Left renal cortex interstitium (tissue), 4 donors: ENCODE results near the gene ZNF438. TPM values are rescaled to one million over a fixed set of nuclear protein-coding genes. Genes with fewer than 3 reads are reported as not detected.

ENCODE experiments used
- DNase-seq, 4 donors: peaks; one replicate each; pipeline ENCODE4 v3.0.0-alpha.2; 2013; ENCODE audit warnings: low read depth in 4 of 4, low spot score in 2 of 4, missing footprints in 1 of 4
- polyA plus RNA-seq, 4 donors: library from polyadenylated mRNA; unstranded; fragments of 120-200 nt; gene quantifications; one replicate each; pipeline ENCODE4 v1.2.1, GENCODE V29; 2013; ENCODE audit not compliant: insufficient read length in 4 of 4

Gene ZNF438
- polyA plus RNA-seq, 4 donors = 7.6 to 9.4 (median 8.5) TPM

- no peak for DNase-seq
Measured at GRCh38 chr10:31017534-31018355, 13.9 kb downstream of the ZNF438 start.

DNA sequence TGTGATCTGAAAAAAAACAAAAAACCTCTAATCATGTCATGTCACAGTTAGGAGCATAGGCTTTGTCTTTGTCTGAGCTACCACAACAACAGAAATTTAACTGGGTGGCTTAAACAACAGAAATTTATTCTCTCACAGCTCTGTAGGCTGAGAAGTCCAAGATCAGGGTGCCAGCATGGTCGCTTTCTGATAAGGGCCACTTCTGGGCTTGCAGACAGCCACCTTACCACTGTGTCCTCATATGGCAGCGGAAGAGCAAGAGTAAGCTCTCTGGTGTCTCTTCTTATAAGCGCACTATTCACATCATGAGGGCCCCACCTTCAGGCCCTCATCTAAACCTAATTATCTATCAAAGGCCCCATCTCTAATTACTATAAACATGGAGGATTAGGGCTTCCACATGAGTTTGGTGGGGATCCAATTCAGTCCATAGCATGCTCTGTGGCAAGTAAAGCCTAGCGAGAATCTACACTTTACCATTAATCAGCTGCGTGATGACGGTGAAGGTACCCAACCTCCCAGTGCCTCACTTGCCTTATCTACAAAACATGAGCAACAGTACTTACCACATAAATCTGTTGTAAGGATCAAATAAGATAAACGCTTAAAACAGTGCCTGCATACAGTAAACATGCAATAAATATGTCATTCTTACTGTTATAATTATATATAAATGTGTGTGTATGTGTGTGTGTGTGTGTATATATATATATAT lies 17.3 kb downstream of the ZNF438 start:
- no peak for DNase-seq

DNA sequence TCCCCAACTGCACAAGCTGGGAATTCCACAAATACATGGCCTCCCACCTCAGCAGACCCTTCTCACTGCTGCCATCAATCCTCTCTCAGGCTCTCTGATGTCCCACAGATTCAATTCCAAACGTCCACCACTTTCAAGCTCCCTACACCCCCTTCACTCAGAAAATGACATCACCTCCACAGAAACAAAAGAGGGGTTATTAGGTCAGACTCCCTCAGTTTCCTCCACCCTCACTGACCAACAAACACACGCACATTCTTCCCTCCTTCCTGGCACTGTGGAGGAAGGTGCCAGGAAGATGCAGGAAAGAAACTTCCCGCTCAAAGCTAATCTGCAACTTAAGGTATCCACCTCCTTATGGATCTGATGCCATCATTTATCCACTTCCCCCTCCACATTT lies 18.3 kb downstream of the ZNF438 start:
- no peak for DNase-seq

DNA sequence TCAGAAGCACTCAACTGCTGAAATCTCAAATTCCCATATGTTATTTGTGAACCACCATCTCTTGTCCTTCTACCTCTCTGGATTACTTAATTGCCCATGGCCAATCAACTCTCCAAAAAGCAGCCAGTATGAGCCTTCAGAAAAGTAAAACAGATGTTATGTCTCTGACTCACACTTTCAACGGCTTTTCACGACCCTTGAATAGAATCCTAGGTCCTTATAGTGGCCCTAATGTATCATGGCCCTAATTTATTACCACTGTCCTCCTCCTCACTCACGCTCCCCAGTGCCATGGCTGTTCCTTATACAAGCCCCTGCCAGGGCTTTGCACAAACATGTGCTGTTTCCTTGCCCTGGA lies 20.0 kb downstream of the ZNF438 start:
- no peak for DNase-seq

DNA sequence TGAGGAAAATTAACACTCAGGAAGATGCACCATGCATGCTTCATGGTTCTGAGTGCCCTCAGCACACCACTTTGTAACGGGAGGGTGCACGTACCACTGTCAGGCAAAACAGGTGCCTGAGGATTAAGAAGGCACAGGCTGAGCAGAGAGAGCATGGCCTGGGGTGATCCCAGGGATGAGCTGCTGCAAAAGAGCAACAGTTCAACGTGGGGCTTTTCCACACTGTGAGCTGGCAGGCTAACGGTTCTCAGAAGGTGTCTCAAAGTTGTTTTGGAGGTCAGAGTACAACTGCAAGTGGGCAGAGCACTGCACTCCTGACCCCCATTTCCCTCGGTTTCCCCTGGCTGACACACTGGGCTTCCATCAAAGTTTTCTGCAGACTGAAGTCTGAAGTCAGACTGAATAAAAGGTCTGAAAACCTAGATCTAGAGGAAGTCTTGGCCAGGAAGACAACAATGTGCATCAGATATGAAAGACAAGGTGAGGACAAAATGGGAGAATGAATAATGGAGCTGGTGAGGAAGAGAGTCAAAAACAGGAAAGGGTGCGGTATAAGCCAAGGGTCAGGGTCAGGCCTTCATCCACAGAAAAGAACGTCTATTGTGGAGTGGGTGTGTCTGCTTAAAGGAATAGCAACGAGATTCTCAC lies 20.5 kb downstream of the ZNF438 start:
- no peak for DNase-seq

DNA sequence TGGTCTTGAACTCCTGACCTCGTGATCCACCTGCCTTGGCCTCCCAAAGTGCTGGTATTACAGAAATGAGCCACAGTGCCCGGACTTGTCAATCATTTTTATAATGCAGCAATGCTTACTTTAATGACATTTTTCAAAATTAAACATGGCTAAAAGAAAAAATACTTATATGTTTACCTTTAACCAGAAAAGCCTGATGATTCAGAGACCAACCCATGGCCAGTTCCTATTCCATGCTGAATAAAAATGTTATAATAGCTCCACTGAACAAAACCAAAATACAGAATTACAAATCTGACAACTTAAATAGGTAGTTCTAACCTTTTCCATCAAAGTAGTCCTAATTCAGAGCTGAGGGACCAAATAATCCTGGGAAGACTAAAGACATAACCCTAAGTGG lies 21.6 kb downstream of the ZNF438 start:
- no peak for DNase-seq

DNA sequence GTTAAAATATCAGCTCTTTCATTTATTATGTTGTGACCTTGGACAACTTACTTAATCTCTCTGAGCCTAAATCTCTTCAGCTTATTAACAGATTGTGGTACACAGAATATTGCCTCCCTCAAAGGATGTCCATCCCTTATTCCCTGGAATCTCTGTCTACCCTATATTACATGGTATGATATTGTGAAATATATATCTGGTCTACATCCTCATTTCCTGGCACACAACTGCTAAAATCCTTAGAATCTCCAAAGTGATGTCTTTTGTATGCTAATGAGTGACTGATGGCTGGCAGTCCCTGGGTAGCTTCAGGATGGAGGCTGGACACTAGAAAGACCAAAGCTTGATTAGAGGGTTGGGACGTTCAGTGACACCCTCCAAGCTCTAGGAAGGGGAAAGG lies 25.8 kb downstream of the ZNF438 start:
- DNase-seq = no peak

DNA sequence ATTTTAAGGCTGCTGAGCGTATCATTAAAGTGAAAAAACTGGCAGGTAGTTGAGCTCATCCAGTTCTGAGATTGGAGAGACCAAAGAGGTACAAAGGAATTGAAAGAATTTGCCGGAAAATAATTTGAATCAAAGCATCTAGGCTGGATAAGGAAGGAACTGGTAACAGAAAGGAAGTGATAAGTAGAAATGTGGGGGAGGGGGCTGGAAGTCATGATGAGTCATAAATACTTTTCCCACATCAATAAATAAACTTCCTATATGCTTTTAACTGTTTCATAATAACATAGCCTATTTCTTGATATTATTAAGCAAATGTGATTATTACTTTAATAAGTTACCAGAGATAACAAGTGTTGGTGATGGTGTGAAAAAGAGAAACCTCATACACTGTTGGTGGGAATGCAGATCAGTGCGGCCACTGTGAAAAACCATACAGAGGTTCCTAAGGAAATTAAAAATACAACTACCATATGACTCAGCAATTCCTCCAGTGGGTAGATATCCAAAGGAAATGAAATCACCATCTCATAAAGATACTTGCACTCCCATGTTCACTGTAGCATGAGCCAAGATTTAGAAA lies 27.0 kb downstream of the ZNF438 start:
- no peak for DNase-seq

GRCh38 chr10:31001740-31002139 lies 29.9 kb downstream of the ZNF438 start:
- no peak for DNase-seq

GRCh38 chr10:31000867-31001266 lies 30.8 kb downstream of the ZNF438 start:
- no peak for DNase-seq

DNA sequence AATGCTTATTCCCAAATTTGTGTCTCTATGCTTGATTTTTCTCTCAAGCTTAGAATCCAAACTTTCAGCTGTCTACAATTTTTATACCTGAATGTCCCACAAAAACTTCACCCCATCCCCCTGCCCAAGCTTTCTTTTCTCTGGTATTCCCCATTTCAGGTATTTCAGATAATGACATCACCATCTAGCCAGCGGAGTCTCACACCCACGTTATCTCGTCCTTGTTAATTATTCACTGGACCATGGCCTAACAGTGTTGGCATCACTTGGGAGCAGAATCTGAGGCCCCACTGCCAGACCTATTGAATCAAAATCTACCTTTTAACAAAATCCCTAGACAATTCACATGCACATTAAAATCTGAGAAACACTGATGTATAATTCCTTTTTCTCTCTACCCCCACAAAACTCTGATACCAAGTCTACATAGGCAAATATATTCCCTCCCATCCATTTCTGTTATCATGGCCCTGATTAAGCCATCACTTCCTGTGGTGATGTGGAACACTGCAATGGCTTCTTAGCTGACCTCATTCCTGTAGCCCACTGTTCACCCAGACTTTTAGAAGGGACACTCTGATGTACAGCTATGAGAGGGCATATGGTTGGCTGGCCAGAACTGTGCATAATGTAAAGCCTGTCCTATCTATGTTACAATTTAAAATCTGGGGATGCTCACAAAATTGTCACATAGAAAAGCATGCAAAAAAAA lies 31.4 kb downstream of the ZNF438 start:
- DNase-seq = no peak

DNA sequence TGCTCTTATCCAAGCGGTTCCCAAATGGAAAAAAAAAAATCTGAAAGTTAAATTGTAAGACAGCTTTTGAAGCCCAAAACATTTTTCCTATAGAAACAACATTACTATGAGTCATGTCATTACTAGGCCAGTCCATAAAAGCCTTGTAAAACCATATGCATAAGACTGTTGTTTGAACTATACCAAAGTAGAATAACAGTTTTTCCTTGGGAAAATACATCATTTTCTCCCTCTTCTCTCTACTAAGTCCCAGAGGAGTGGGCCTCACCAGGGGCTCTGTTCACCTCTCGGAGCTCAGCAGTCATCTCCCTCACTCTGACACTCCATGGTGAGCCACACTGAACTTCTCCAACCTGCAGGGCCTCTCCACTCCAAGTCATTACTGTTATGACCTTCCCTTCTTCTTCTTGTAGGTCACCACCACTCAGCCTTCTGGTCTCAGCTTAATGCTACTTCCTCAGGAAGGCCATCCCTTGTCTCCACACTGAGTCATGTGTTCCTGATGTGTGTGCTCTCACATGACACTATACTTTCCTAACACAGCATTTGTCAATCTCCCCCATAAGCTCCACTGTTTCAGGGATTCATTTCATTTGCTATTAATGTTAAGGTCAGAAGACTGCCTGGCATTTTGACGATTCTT lies 32.5 kb downstream of the ZNF438 start:
- DNase-seq = no peak

DNA sequence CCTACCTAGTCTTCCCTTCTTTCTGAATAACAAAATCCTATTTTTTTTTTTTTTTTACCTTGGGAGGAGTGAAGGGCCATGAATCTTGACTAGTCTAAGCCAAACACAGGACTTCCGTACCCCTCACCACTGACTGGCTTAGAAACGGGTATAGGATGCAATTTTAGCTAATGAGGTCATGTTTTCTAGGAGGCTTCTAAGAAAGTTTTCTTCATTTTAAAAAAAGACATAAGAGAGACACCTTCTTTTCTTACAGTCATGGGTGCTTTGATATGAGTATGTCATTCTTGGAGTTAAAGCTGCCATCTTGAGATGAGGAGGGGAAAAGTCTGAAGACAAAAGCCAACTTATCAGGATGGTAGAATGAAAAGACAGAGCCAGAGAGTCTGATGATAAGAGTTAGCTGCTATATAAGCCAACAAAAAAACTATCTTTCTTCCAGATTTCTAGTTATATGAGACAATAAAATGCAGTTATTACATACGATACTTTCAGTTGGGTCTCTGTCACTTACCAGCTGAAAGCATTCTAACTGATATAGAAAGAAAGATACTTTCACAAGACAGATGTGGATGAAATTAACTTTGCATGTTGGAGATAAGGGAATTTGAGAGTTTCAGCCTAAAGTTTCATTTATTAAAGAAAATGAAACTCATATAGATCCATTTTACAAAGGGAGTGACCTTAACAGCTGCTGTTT lies 34.0 kb downstream of the ZNF438 start:
- DNase-seq = no peak

GRCh38 chr10:30996481-30997005 lies 35.1 kb downstream of the ZNF438 start:
- no peak for DNase-seq

GRCh38 chr10:30995081-30995770 lies 36.4 kb downstream of the ZNF438 start:
- DNase-seq = no peak

- no peak for DNase-seq
Measured at GRCh38 chr10:30993155-30993554, 38.5 kb downstream of the ZNF438 start.

DNA sequence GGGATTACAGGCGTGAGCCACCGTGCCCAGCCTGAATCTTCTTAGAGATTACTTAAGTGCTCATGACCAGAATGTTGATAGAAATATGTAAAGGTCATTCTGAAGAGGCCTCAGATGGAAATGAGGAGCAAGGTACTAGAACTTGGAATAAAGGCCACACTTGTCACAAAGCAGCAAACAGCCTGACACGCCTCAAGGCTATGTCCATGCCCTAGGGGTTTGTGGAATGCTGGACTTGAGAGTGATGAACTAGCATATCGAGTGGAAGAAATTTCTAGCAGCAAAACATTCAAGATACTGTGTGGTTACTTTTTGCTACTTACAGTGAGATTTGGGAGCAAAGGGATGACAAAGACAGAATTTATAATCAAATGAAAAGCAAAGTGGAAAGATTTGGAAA lies 39.0 kb downstream of the ZNF438 start:
- DNase-seq = no peak

DNA sequence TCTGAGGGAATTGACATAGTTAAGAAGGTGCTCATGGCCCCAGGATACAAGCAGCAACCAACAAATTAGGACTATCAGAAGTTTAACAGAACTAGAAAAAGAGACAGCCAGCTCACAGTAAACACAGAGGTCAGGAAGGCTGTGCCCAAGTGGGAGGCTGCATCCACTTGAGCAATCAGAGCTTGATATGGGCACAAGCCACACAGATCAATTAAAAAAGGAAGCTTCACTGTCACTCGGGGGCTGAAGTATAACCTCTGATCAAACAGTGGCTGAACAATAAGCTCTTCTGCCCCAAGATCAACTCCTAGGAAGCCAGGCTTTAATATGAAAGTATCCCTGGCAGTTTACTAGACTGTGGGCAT lies 40.0 kb downstream of the ZNF438 start:
- no peak for DNase-seq
